Hepatocyte (in vitro differentiated cells): Measurements from ENCODE around the gene ROR2.

ENCODE experiments used
- EZH2phosphoT487 ChIP-seq: fragments of 200-600 bp; sonication (generic); IDR thresholded peaks from one replicate; pipeline ENCODE4 v1.6.1; 2018; ENCODE audit warnings: antibody characterized with exemption, mild to moderate bottlenecking, low read depth, moderate library complexity; ENCODE audit not compliant: unreplicated experiment, severe bottlenecking
- TF ChIP-seq, protein P1 (sequence below): fragments of 200-600 bp; sonication (generic); IDR thresholded peaks from 2 replicates; pipeline ENCODE4 v1.5.1; 2016; ENCODE audit warnings: antibody characterized with exemption, mild to moderate bottlenecking; ENCODE audit not compliant: poor library complexity

DNA sequence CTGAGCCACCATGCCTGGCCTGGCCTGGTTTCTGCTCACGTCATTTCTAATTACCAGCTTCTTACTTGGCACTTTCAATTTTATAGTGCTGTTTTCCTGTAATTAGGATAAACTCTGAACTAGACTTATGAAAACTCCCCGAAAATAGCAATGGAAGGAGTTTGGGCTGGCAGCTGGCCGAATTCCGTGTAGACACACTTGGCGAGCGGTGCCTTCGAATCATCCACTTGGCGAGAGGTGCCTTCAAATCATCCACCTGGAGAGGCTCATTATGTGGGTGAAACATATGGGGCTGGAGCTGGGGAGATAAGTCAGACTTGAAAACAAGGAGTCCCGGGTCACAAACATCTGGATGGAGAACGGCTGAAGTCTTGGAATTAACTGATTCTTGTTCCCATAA lies 203.7 kb downstream of the ROR2 start:
- TF ChIP-seq EZH2phosphoT487 = no peak
- TF ChIP-seq, protein P1, sequence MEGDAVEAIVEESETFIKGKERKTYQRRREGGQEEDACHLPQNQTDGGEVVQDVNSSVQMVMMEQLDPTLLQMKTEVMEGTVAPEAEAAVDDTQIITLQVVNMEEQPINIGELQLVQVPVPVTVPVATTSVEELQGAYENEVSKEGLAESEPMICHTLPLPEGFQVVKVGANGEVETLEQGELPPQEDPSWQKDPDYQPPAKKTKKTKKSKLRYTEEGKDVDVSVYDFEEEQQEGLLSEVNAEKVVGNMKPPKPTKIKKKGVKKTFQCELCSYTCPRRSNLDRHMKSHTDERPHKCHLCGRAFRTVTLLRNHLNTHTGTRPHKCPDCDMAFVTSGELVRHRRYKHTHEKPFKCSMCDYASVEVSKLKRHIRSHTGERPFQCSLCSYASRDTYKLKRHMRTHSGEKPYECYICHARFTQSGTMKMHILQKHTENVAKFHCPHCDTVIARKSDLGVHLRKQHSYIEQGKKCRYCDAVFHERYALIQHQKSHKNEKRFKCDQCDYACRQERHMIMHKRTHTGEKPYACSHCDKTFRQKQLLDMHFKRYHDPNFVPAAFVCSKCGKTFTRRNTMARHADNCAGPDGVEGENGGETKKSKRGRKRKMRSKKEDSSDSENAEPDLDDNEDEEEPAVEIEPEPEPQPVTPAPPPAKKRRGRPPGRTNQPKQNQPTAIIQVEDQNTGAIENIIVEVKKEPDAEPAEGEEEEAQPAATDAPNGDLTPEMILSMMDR = no peak
